WTC11 (cell line): Measurements from ENCODE around the gene KIF3B. TPM values are rescaled to one million over a fixed set of nuclear protein-coding genes. Genes with fewer than 3 reads are reported as not detected.
"Not testable (repeated sequence)": the region's sequence is repeated elsewhere in the genome, so short reads cannot be mapped to it uniquely, and the experiment has no call there.

Experiments used
- ATAC-seq: fragments of 200-7000 bp; cut with Tn5 transposase; 2 replicates; pipeline ENCODE4 v1.10.0; 2021; ENCODE audit warnings: mild to moderate bottlenecking, moderate library complexity
- CTCF ChIA-PET: fragments of 300-600 bp; sonication (Branson Sonifier 250); formaldehyde crosslinking; loops from one replicate; lab custom pipeline; 2021; ENCODE audit warnings: antibody characterized with exemption; lab: Charles Lee
- POLR2A ChIA-PET: fragments of 350-600 bp; sonication (Branson Sonifier 250); formaldehyde crosslinking; loops from one replicate; lab custom pipeline; 2021; ENCODE audit warnings: antibody characterized with exemption; lab: Charles Lee
- DNase-seq: peaks from one replicate; pipeline ENCODE4 v3.0.0; 2021; ENCODE audit warnings: low spot score
- H3K27ac Mint-ChIP-seq: 2 replicates; pipeline ENCODE4 v1.8.0; 2021; ENCODE audit warnings: mixed read lengths
- H3K27me3 Mint-ChIP-seq: 2 replicates; pipeline ENCODE4 v1.8.0; 2021; ENCODE audit warnings: low read depth, mild to moderate bottlenecking, moderate library complexity, mixed read lengths
- H3K36me3 Mint-ChIP-seq: 2 replicates; pipeline ENCODE4 v1.8.0; 2021; ENCODE audit warnings: mixed read lengths
- H3K4me1 Mint-ChIP-seq: 2 replicates; pipeline ENCODE4 v1.8.0; 2022; ENCODE audit warnings: mixed read lengths
- H3K4me3 Mint-ChIP-seq: 2 replicates; pipeline ENCODE4 v1.8.0; 2021; ENCODE audit warnings: mild to moderate bottlenecking, moderate library complexity, mixed read lengths
- H3K9me3 Mint-ChIP-seq: 2 replicates; pipeline ENCODE4 v1.8.0; 2021; ENCODE audit warnings: mixed read lengths
- ATF1 ChIP-seq: sonication (generic); formaldehyde crosslinking; IDR thresholded peaks from 2 replicates; pipeline ENCODE4 v1.8.1; 2023; ENCODE audit warnings: mild to moderate bottlenecking, moderate library complexity, missing genetic modification reagents
- ATF3 ChIP-seq: sonication (generic); formaldehyde crosslinking; conservative IDR thresholded peaks from 2 replicates; pipeline ENCODE4 v1.8.1; 2022; ENCODE audit warnings: mild to moderate bottlenecking, missing genetic modification reagents
- E2F1 ChIP-seq: sonication (generic); formaldehyde crosslinking; IDR thresholded peaks from 2 replicates; pipeline ENCODE4 v1.8.0; 2022; ENCODE audit warnings: mild to moderate bottlenecking, missing genetic modification reagents
- E2F4 ChIP-seq: sonication (generic); formaldehyde crosslinking; IDR thresholded peaks from 2 replicates; pipeline ENCODE4 v1.8.1; 2022; ENCODE audit warnings: low read depth, mild to moderate bottlenecking, moderate library complexity, missing genetic modification reagents, borderline replicate concordance
- E2F5 ChIP-seq: sonication (generic); formaldehyde crosslinking; IDR thresholded peaks from 2 replicates; pipeline ENCODE4 v1.8.1; 2022; ENCODE audit warnings: mild to moderate bottlenecking, moderate library complexity, missing genetic modification reagents
- FOXJ3 ChIP-seq: sonication (generic); formaldehyde crosslinking; IDR thresholded peaks from 2 replicates; pipeline ENCODE4 v1.9.0; 2021; ENCODE audit warnings: missing genetic modification reagents, mild to moderate bottlenecking, borderline replicate concordance
- JAZF1 ChIP-seq: fragments of 250-450 bp; sonication (Bioruptor Pico); IDR thresholded peaks from 2 replicates; pipeline ENCODE4 v1.9.0; 2021; ENCODE audit warnings: moderate library complexity, mild to moderate bottlenecking, inconsistent platforms
- NR2C2 ChIP-seq: sonication (generic); formaldehyde crosslinking; IDR thresholded peaks from 2 replicates; pipeline ENCODE4 v1.8.0; 2022; ENCODE audit warnings: mild to moderate bottlenecking, missing genetic modification reagents
- RORB ChIP-seq: fragments of 250-450 bp; sonication (Bioruptor Pico); IDR thresholded peaks from 2 replicates; pipeline ENCODE4 v1.9.0; 2021; ENCODE audit warnings: mild to moderate bottlenecking
- SP1 ChIP-seq: sonication (generic); formaldehyde crosslinking; conservative IDR thresholded peaks from 2 replicates; pipeline ENCODE4 v1.8.1; 2022; ENCODE audit warnings: missing genetic modification reagents
- STAT6 ChIP-seq: sonication (generic); formaldehyde crosslinking; conservative IDR thresholded peaks from 2 replicates; pipeline ENCODE4 v1.8.1; 2023; ENCODE audit warnings: mild to moderate bottlenecking, low read depth, missing genetic modification reagents, moderate library complexity
- ZMAT4 ChIP-seq: fragments of 250-450 bp; sonication (Bioruptor Pico); IDR thresholded peaks from 2 replicates; pipeline ENCODE4 v1.9.0; 2021; ENCODE audit warnings: mild to moderate bottlenecking
- ZNF121 ChIP-seq: sonication (generic); formaldehyde crosslinking; IDR thresholded peaks from 2 replicates; pipeline ENCODE4 v1.8.0; 2023; ENCODE audit warnings: missing genetic modification reagents
- ZNF232 ChIP-seq: sonication (generic); formaldehyde crosslinking; IDR thresholded peaks from 2 replicates; pipeline ENCODE4 v1.8.0; 2022; ENCODE audit warnings: mild to moderate bottlenecking, missing genetic modification reagents
- ZNF263 ChIP-seq: sonication (generic); formaldehyde crosslinking; IDR thresholded peaks from 2 replicates; pipeline ENCODE4 v1.8.1; 2022; ENCODE audit warnings: low read depth, mild to moderate bottlenecking, moderate library complexity, missing genetic modification reagents
- total RNA-seq: library from RNA; stranded (reverse); gene quantifications from 3 replicates; pipeline ENCODE4 v1.2.3, GENCODE V29; 2021
- TF ChIP-seq, protein P1 (sequence below): sonication (generic); formaldehyde crosslinking; IDR thresholded peaks from 2 replicates; pipeline ENCODE4 v1.8.1; 2022; ENCODE audit warnings: low read depth, missing genetic modification reagents, borderline replicate concordance
- TF ChIP-seq, protein P2 (sequence below): fragments of 250-450 bp; sonication (Bioruptor Pico); IDR thresholded peaks from 2 replicates; pipeline ENCODE4 v1.9.0; 2021; ENCODE audit warnings: mild to moderate bottlenecking
- TF ChIP-seq, protein P3 (sequence below): sonication (generic); formaldehyde crosslinking; IDR thresholded peaks from 2 replicates; pipeline ENCODE4 v1.8.1; 2023; ENCODE audit warnings: mild to moderate bottlenecking, missing genetic modification reagents, moderate library complexity

The KIF3B gene
- total RNA-seq, 1 experiment from 2014 or later = 21.5 TPM

GRCh38 chr20:32320305-32320704 is 42.9 kb downstream of the KIF3B start (continued):
- TF ChIP-seq, protein P1, sequence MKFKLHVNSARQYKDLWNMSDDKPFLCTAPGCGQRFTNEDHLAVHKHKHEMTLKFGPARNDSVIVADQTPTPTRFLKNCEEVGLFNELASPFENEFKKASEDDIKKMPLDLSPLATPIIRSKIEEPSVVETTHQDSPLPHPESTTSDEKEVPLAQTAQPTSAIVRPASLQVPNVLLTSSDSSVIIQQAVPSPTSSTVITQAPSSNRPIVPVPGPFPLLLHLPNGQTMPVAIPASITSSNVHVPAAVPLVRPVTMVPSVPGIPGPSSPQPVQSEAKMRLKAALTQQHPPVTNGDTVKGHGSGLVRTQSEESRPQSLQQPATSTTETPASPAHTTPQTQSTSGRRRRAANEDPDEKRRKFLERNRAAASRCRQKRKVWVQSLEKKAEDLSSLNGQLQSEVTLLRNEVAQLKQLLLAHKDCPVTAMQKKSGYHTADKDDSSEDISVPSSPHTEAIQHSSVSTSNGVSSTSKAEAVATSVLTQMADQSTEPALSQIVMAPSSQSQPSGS = no peak
- TF ChIP-seq ATF3 (no peak), ZNF263 (CRISPR knock-in tag) (no peak), FOXJ3 (CRISPR knock-in tag) (no peak), SP1 (CRISPR knock-in tag) (no peak), STAT6 (no peak), ZNF121 (CRISPR knock-in tag) (no peak), ZNF232 (CRISPR knock-in tag) (no peak), ZMAT4 (CRISPR knock-in tag) (no peak), E2F5 (CRISPR knock-in tag) (no peak), E2F1 (CRISPR knock-in tag) (no peak), RORB (CRISPR knock-in tag) (no peak)
- TF ChIP-seq, protein P2, sequence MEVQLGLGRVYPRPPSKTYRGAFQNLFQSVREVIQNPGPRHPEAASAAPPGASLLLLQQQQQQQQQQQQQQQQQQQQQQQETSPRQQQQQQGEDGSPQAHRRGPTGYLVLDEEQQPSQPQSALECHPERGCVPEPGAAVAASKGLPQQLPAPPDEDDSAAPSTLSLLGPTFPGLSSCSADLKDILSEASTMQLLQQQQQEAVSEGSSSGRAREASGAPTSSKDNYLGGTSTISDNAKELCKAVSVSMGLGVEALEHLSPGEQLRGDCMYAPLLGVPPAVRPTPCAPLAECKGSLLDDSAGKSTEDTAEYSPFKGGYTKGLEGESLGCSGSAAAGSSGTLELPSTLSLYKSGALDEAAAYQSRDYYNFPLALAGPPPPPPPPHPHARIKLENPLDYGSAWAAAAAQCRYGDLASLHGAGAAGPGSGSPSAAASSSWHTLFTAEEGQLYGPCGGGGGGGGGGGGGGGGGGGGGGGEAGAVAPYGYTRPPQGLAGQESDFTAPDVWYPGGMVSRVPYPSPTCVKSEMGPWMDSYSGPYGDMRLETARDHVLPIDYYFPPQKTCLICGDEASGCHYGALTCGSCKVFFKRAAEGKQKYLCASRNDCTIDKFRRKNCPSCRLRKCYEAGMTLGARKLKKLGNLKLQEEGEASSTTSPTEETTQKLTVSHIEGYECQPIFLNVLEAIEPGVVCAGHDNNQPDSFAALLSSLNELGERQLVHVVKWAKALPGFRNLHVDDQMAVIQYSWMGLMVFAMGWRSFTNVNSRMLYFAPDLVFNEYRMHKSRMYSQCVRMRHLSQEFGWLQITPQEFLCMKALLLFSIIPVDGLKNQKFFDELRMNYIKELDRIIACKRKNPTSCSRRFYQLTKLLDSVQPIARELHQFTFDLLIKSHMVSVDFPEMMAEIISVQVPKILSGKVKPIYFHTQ (CRISPR knock-in tag) = no peak
- TF ChIP-seq, protein P3, sequence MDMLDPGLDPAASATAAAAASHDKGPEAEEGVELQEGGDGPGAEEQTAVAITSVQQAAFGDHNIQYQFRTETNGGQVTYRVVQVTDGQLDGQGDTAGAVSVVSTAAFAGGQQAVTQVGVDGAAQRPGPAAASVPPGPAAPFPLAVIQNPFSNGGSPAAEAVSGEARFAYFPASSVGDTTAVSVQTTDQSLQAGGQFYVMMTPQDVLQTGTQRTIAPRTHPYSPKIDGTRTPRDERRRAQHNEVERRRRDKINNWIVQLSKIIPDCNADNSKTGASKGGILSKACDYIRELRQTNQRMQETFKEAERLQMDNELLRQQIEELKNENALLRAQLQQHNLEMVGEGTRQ (CRISPR knock-in tag) = no peak

DNA sequence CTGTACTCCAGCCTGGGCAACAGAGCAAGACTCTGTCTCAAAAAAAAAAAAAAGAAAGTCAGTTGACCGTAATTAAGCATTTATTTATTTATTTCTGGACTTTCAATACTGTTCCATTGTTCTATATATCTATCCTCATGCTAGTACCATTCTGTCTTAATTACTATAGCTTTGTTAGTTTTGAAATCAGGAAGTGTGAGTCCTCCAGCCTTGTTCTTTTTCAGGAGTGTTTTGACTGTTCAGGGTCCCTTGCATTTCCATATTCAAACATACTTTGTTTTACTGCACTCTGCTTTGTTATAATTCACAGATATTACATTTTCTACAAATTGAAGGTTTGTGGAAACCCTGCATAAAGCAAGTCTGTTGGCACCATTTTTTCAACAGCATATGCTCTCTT is 43.9 kb downstream of the KIF3B start:
- ChIA-PET CTCF (no interaction called here), POLR2A (no interaction called here)
- Mint-ChIP-seq H3K4me1 (no peaks in the 10 kb centered on the region), H3K9me3 (no peaks in the 10 kb centered on the region), H3K27me3 (no peaks in the 10 kb centered on the region), H3K27ac (no peak overlapping the region)
- DNase-seq (no peak), ATAC-seq (no peak)
- TF ChIP-seq JAZF1 = no peak
- TF ChIP-seq ATF1 (CRISPR knock-in tag) = no peak
- no peak for TF ChIP-seq NR2C2
- no peak for TF ChIP-seq E2F4 (CRISPR knock-in tag)
- TF ChIP-seq, all 79 proteins: peak for 0
- peaks cover 12% of the 10 kb centered on the region for H3K36me3 Mint-ChIP-seq
- no peak overlapping the region for H3K4me3 Mint-ChIP-seq

DNA sequence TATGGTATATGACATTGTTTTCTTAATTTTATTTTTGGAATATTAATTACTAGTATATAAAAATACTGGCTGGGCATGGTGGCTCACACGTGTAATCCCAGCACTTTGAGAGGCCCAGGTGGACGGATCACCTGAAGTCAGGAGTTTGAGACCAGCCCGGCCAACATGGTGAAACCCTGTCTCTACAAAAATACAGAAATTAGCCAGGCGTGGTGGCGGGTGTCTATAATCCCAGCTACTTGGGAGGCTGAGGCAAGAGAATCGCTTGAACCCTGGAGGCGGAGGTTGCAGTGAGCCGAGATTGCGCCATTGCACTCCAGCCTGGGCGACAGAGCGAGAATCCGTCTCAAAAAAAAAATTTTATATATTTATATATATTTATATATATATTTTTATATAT is 44.8 kb downstream of the KIF3B start:
- H3K27ac Mint-ChIP-seq, H3K9me3 Mint-ChIP-seq, CTCF ChIA-PET, H3K27me3 Mint-ChIP-seq, DNase-seq, H3K36me3 Mint-ChIP-seq, ATAC-seq, H3K4me1 Mint-ChIP-seq, POLR2A ChIA-PET, H3K4me3 Mint-ChIP-seq: not testable (repeated sequence)

DNA sequence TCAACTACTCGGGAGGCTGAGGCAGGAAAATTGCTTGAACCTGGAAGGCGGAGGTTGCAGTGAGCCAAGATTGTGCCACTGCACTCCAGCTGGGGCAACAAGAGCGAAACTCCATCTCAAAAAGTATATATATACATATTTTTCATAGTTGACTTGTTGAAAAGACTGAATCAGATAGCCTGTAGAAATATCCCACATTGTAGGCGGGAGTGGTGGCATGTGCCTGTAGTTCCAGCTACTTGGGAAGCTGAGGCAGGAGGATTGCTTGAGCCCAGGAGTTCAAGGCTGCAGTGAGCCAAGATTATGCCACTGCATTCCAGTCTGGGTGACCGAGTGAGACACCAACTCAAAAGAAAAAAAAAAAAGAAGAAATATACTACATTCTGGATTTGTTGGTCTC is 46.3 kb downstream of the KIF3B start:
- POLR2A ChIA-PET, CTCF ChIA-PET, H3K4me3 Mint-ChIP-seq, ATAC-seq, H3K9me3 Mint-ChIP-seq, H3K27me3 Mint-ChIP-seq, H3K4me1 Mint-ChIP-seq, H3K27ac Mint-ChIP-seq, H3K36me3 Mint-ChIP-seq, DNase-seq: not testable (repeated sequence)
